ENCODE results near the gene NOP53.
"Not testable (repeated sequence)": the region's sequence is repeated elsewhere in the genome, so short reads cannot be mapped to it uniquely, and the experiment has no call there.

The NOP53 gene

GRCh38 chr19:47760632-47760999 lies 15.3 kb downstream of the NOP53 start:
- no peak for DNase-seq (ENCODE audit: low read depth, low spot score)
- in situ Hi-C loops (cut with HindIII; ENCODE audit: low sequenced_read_pairs): no loop called here
- TF ChIP-seq CTCF (IDR thresholded peaks at IDR 0.05; ENCODE audit: low read depth, low read length): no peak
- H3K4me3 ChIP-seq (ENCODE audit: low read depth, low read length): no peak overlapping the region

GRCh38 chr19:47761566-47761965 lies 16.2 kb downstream of the NOP53 start:
- TF ChIP-seq CTCF (IDR thresholded peaks at IDR 0.05; ENCODE audit: low read depth, low read length): no peak
- H3K4me3 ChIP-seq (ENCODE audit: low read depth, low read length): no peak overlapping the region
- in situ Hi-C loops (cut with HindIII; ENCODE audit: low sequenced_read_pairs): no loop called here
- no peak for DNase-seq (ENCODE audit: low read depth, low spot score)

- in situ Hi-C loops (cut with HindIII; ENCODE audit: low sequenced_read_pairs): no loop called here
- no peak for TF ChIP-seq CTCF (IDR thresholded peaks at IDR 0.05; ENCODE audit: low read depth, low read length)
- H3K4me3 ChIP-seq (ENCODE audit: low read depth, low read length): no peak overlapping the region
- DNase-seq (ENCODE audit: low read depth, low spot score): no peak
Measured at GRCh38 chr19:47762151-47762550, 16.8 kb downstream of the NOP53 start.

- in situ Hi-C loops (cut with HindIII; ENCODE audit: low sequenced_read_pairs): no loop called here
- no peak for TF ChIP-seq CTCF (IDR thresholded peaks at IDR 0.05; ENCODE audit: low read depth, low read length)
- no peak overlapping the region for H3K4me3 ChIP-seq (ENCODE audit: low read depth, low read length)
- DNase-seq (ENCODE audit: low read depth, low spot score): no peak
Measured at GRCh38 chr19:47762615-47763308, 17.4 kb downstream of the NOP53 start.

- DNase-seq (ENCODE audit: low read depth, low spot score); in situ Hi-C loops (cut with HindIII; ENCODE audit: low sequenced_read_pairs); H3K4me3 ChIP-seq (ENCODE audit: low read depth, low read length): not testable (repeated sequence)
Measured at GRCh38 chr19:47764705-47765104, 19.4 kb downstream of the NOP53 start.

GRCh38 chr19:47765523-47766358 lies 20.4 kb downstream of the NOP53 start:
- in situ Hi-C loops (cut with HindIII; ENCODE audit: low sequenced_read_pairs): no loop called here

More at GRCh38 chr19:47765523-47766358, 20.4 kb downstream of the NOP53 start:
- no peak for DNase-seq (ENCODE audit: low read depth, low spot score)
- peak; percentile 83 for TF ChIP-seq CTCF (IDR thresholded peaks at IDR 0.05; ENCODE audit: low read depth, low read length)
- H3K4me3 ChIP-seq (ENCODE audit: low read depth, low read length): no peak overlapping the region

Measured in astrocyte of the spinal cord (primary cell).